ENCODE measurements around the gene CHST2.

The CHST2 gene

GRCh38 chr3:143092191-143092590, 27.4 kb upstream of the CHST2 start:
- TF ChIP-seq EZH2 (IDR thresholded peaks at IDR 0.05) (no peak), POLR2AphosphoS5 (IDR thresholded peaks at IDR 0.05; ENCODE audit: borderline replicate concordance, low read depth, low read length) (no peak), FOXP2 (optimal IDR thresholded peaks at IDR 0.05; ENCODE audit: control extremely low read depth, extremely low read length, insufficient read depth) (no peak)
- Histone ChIP-seq H3K9ac (ENCODE audit: insufficient read length) (no peak overlapping the region), H3K9me3 (ENCODE audit: low read depth, low read length) (no peaks in the 10 kb centered on the region), H3K36me3 (ENCODE audit: insufficient read depth, low read length) (no peaks in the 10 kb centered on the region), H3K4me3 (no peak overlapping the region), H3K27ac (no peak overlapping the region)
- DNase-seq (ENCODE audit: low read depth, low spot score), result no peak

- TF ChIP-seq POLR2AphosphoS5 (IDR thresholded peaks at IDR 0.05; ENCODE audit: borderline replicate concordance, low read depth, low read length) (no peak), FOXP2 (optimal IDR thresholded peaks at IDR 0.05; ENCODE audit: control extremely low read depth, extremely low read length, insufficient read depth) (no peak), EZH2 (IDR thresholded peaks at IDR 0.05) (no peak)
- H3K9me3 ChIP-seq (ENCODE audit: low read depth, low read length), result no peaks in the 10 kb centered on the region
- H3K36me3 ChIP-seq (ENCODE audit: insufficient read depth, low read length), result no peaks in the 10 kb centered on the region
- no peak for DNase-seq (ENCODE audit: low read depth, low spot score)
- H3K9ac ChIP-seq (ENCODE audit: insufficient read length), result no peak overlapping the region
- H3K27ac ChIP-seq, result no peak overlapping the region
- H3K4me3 ChIP-seq, result no peak overlapping the region
Observed at GRCh38 chr3:143095813-143096212, 23.8 kb upstream of the CHST2 start.

GRCh38 chr3:143098032-143098764, 21.4 kb upstream of the CHST2 start:
- TF ChIP-seq FOXP2 (optimal IDR thresholded peaks at IDR 0.05; ENCODE audit: control extremely low read depth, extremely low read length, insufficient read depth) (no peak), EZH2 (IDR thresholded peaks at IDR 0.05) (no peak)
- no peak overlapping the region for H3K27ac ChIP-seq
- DNase-seq (ENCODE audit: low read depth, low spot score), result no peak
- no peaks in the 10 kb centered on the region for H3K9me3 ChIP-seq (ENCODE audit: low read depth, low read length)
- H3K36me3 ChIP-seq (ENCODE audit: insufficient read depth, low read length), result no peaks in the 10 kb centered on the region
- H3K4me3 ChIP-seq, result no peak overlapping the region
- H3K9ac ChIP-seq (ENCODE audit: insufficient read length), result no peak overlapping the region

DNA sequence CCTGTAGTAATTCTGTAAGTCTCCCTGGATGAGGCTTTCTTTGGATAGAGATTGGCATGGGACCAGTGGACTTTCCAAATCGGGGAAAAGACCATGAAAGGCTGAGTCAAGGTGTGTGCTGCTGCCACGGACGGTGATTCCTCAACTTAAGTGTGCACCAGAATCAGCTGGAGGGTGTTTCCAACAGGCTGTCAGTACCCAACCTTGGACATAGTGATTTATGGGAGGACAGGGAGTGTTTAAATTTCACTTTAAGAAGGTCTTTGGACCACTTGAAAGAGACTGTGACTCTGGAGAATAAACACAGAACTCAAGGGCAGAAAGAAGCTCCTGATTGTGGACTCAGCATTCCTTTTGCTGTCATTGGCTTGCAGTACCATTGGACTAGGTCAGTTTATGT, 20.4 kb upstream of the CHST2 start:
- H3K9ac ChIP-seq (ENCODE audit: insufficient read length), result no peak overlapping the region
- no peaks in the 10 kb centered on the region for H3K36me3 ChIP-seq (ENCODE audit: insufficient read depth, low read length)
- H3K4me3 ChIP-seq, result no peak overlapping the region
- DNase-seq (ENCODE audit: low read depth, low spot score), result no peak
- no peak for TF ChIP-seq EZH2 (IDR thresholded peaks at IDR 0.05)
- no peaks in the 10 kb centered on the region for H3K9me3 ChIP-seq (ENCODE audit: low read depth, low read length)
- no peak overlapping the region for H3K27ac ChIP-seq

DNA sequence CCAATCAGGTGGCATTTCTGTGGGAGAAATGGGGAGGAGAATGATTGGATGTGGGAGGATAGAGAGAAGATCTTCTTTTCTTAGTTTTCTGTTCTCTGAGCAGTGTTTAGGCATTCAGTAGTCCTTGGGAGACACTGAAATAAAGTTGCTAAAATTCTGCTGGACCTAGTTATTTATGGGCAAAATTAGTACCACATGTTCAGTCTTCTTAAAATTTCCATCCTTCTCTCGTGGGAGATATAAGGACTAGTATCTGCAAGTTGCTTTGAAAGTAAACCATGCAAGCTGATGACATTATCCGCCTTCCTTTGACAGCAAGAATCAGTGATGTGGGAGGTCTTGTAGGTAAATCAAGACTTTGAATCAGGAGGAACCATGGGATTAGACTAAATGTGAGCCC, 19.9 kb upstream of the CHST2 start:
- DNase-seq (ENCODE audit: low read depth, low spot score), result no peak
- TF ChIP-seq EZH2 (IDR thresholded peaks at IDR 0.05) (no peak), POLR2AphosphoS5 (IDR thresholded peaks at IDR 0.05; ENCODE audit: borderline replicate concordance, low read depth, low read length) (no peak), FOXP2 (optimal IDR thresholded peaks at IDR 0.05; ENCODE audit: control extremely low read depth, extremely low read length, insufficient read depth) (no peak)

GRCh38 chr3:143100451-143100850, 19.1 kb upstream of the CHST2 start:
- no peak for DNase-seq (ENCODE audit: low read depth, low spot score)
- no peak overlapping the region for H3K4me3 ChIP-seq
- no peaks in the 10 kb centered on the region for H3K36me3 ChIP-seq (ENCODE audit: insufficient read depth, low read length)
- no peak overlapping the region for H3K9ac ChIP-seq (ENCODE audit: insufficient read length)
- TF ChIP-seq FOXP2 (optimal IDR thresholded peaks at IDR 0.05; ENCODE audit: control extremely low read depth, extremely low read length, insufficient read depth) (no peak), EZH2 (IDR thresholded peaks at IDR 0.05) (no peak), POLR2AphosphoS5 (IDR thresholded peaks at IDR 0.05; ENCODE audit: borderline replicate concordance, low read depth, low read length) (no peak)
- no peak overlapping the region for H3K27ac ChIP-seq
- H3K9me3 ChIP-seq (ENCODE audit: low read depth, low read length), result no peaks in the 10 kb centered on the region

More for the DNA sequence above, 19.9 kb upstream of the CHST2 start:
- no peak overlapping the region for H3K27ac ChIP-seq
- no peaks in the 10 kb centered on the region for H3K36me3 ChIP-seq (ENCODE audit: insufficient read depth, low read length)
- H3K9ac ChIP-seq (ENCODE audit: insufficient read length), result no peak overlapping the region
- no peaks in the 10 kb centered on the region for H3K9me3 ChIP-seq (ENCODE audit: low read depth, low read length)
- H3K4me3 ChIP-seq, result no peak overlapping the region

- Histone ChIP-seq H3K4me3 (no peak overlapping the region), H3K9ac (ENCODE audit: insufficient read length) (no peak overlapping the region), H3K9me3 (ENCODE audit: low read depth, low read length) (no peaks in the 10 kb centered on the region), H3K36me3 (ENCODE audit: insufficient read depth, low read length) (no peaks in the 10 kb centered on the region), H3K27ac (no peak overlapping the region)
- no peak for TF ChIP-seq FOXP2 (optimal IDR thresholded peaks at IDR 0.05; ENCODE audit: control extremely low read depth, extremely low read length, insufficient read depth)
- no peak for TF ChIP-seq POLR2AphosphoS5 (IDR thresholded peaks at IDR 0.05; ENCODE audit: borderline replicate concordance, low read depth, low read length)
- TF ChIP-seq EZH2 (IDR thresholded peaks at IDR 0.05), result no peak
- DNase-seq (ENCODE audit: low read depth, low spot score), result no peak
Observed at GRCh38 chr3:143101792-143102381, 17.7 kb upstream of the CHST2 start.

- Histone ChIP-seq H3K9ac (ENCODE audit: insufficient read length) (no peak overlapping the region), H3K36me3 (ENCODE audit: insufficient read depth, low read length) (no peaks in the 10 kb centered on the region), H3K27ac (no peak overlapping the region), H3K9me3 (ENCODE audit: low read depth, low read length) (no peaks in the 10 kb centered on the region), H3K4me3 (no peak overlapping the region)
- TF ChIP-seq EZH2 (IDR thresholded peaks at IDR 0.05) (no peak), POLR2AphosphoS5 (IDR thresholded peaks at IDR 0.05; ENCODE audit: borderline replicate concordance, low read depth, low read length) (no peak), FOXP2 (optimal IDR thresholded peaks at IDR 0.05; ENCODE audit: control extremely low read depth, extremely low read length, insufficient read depth) (no peak)
- no peak for DNase-seq (ENCODE audit: low read depth, low spot score)
Observed at GRCh38 chr3:143103652-143104051, 15.9 kb upstream of the CHST2 start.

DNA sequence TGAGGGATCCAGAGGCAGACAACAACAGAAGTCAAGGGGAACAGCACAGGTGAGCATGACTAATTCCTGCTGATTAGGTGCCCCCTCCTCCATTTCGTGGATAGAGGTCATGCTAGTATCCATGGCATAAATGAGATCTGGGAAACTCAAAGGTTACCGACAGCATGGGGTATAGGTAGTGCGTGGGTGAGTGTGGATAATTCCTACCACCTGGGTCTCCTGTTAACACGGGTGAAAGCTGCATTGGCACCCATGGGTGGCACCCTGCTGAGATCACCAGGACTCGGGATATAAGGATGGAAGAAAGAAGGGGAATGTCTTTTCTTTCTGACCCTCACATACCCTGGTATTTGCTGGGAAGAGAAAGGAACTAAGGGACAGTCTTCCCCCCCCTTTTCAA, 14.4 kb upstream of the CHST2 start:
- Histone ChIP-seq H3K27ac (no peak overlapping the region), H3K4me3 (no peak overlapping the region), H3K9ac (ENCODE audit: insufficient read length) (no peak overlapping the region), H3K36me3 (ENCODE audit: insufficient read depth, low read length) (no peaks in the 10 kb centered on the region), H3K9me3 (ENCODE audit: low read depth, low read length) (no peaks in the 10 kb centered on the region)
- no peak for DNase-seq (ENCODE audit: low read depth, low spot score)
- TF ChIP-seq FOXP2 (optimal IDR thresholded peaks at IDR 0.05; ENCODE audit: control extremely low read depth, extremely low read length, insufficient read depth), result no peak
- TF ChIP-seq POLR2AphosphoS5 (IDR thresholded peaks at IDR 0.05; ENCODE audit: borderline replicate concordance, low read depth, low read length), result no peak
- no peak for TF ChIP-seq EZH2 (IDR thresholded peaks at IDR 0.05)

All from SK-N-MC (cell line).